C4-2B (cell line): Measurements from ENCODE around the gene WASF2.

Source experiments
- ZFX ChIP-seq: fragments of 450-650 bp; IDR thresholded peaks from 2 replicates; pipeline ENCODE4 v1.6.1; 2017
- TF ChIP-seq, protein P1 (sequence below): fragments of 450-650 bp; conservative IDR thresholded peaks from 2 replicates; pipeline ENCODE4 v1.5.1; 2017; ENCODE audit warnings: mild to moderate bottlenecking

DNA sequence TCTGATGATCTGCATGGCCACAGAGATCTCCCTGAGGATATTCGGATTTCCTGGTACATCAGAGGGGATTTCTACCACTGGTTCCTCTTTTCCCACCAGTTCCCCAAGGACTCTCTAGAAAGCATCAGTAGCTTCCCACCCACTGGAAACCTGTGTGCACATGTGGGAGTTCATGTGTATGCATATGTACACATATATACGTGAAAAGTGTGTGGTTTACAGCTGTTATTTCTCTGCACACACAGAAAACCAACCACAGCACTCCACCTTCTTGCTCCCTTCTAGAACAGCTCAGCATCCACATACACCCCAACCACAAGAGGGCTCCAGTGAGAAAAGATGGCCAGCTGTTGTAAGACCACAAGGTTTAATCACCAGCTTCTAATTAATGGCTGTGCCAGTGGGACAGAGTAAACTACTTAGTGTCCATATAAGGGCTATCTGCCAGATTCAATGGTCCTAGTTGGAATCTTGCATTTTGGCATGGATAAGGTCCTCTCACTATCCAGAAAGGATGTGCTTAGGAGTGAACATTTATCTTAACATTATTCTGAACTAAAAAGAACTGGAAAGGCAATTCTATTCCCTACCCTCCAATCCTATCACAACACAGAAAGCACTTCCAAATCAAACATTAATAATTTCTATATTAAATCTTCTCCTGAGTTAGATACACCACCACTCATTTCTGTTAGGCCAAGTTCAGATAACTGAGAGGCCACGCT lies 73.4 kb downstream of the WASF2 start:
- TF ChIP-seq ZFX = no peak
- TF ChIP-seq, protein P1, sequence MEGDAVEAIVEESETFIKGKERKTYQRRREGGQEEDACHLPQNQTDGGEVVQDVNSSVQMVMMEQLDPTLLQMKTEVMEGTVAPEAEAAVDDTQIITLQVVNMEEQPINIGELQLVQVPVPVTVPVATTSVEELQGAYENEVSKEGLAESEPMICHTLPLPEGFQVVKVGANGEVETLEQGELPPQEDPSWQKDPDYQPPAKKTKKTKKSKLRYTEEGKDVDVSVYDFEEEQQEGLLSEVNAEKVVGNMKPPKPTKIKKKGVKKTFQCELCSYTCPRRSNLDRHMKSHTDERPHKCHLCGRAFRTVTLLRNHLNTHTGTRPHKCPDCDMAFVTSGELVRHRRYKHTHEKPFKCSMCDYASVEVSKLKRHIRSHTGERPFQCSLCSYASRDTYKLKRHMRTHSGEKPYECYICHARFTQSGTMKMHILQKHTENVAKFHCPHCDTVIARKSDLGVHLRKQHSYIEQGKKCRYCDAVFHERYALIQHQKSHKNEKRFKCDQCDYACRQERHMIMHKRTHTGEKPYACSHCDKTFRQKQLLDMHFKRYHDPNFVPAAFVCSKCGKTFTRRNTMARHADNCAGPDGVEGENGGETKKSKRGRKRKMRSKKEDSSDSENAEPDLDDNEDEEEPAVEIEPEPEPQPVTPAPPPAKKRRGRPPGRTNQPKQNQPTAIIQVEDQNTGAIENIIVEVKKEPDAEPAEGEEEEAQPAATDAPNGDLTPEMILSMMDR = peak; percentile 77
